ENCODE measurements around the gene PGPEP1.
"Not testable (repeated sequence)": the region's sequence is repeated elsewhere in the genome, so short reads cannot be mapped to it uniquely, and the experiment has no call there.

PGPEP1 gene

GRCh38 chr19:18332917-18333530 lies 7.4 kb upstream of the PGPEP1 start:
- no peak for DNase-seq

DNA sequence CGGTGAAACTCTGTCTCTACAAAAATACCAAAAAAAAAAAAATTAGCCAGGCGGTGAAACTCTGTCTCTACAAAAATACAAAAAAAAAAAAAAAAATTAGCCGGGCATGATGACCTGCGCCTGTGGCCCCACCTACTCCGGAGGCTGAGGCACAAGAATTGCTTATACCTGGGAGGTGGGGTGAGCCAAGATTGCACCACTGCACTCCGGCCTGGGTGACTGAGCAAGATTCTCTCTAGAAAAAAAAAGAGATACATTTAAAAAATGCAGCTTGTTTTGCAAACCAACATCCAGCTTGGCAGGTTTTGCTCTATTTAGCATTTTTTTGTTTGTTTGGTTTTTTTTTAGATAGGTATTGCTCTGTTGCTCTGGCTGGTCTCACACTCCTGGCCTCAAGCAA lies 6.7 kb upstream of the PGPEP1 start:
- DNase-seq: no peak

DNA sequence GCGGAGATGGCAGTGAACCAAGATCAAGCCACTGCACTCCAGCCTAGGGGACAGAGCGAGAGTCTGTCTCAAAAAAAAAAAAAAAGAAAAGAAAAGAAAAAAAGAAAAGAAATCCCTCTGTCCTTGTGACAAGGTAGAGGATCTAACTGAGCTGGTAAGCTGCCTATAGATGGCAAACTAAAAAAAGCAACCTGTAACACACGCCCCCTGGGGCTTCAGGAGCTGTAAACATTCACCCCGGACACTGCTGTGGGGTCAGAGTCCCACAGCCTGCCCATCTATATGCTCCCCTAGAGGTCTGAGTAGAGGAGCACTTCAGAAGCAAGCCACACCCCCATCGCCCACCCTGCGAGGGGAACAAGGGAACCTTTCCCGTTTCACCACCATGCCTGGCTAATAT lies 4.3 kb upstream of the PGPEP1 start:
- DNase-seq: no peak

DNA sequence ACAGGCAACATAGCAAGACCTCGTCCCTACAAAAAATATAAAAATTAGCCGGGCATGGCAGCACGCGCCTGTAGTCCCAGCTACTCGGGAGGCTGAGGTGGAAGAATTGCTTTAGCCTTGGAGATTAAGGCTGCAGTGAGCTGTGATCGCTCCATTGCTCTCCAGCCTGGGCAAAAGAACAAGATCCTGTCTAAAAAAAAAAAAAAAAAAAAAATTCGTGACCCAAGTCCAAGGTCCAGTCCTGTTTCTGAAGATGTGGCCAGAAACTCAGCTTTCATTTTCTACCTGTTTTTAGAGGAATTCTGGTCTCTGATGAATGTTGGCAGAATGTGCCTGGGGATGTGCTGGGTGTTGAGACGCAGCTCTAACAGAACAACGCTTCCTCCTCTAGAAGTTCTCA lies 1.9 kb upstream of the PGPEP1 start:
- DNase-seq: no peak

DNA sequence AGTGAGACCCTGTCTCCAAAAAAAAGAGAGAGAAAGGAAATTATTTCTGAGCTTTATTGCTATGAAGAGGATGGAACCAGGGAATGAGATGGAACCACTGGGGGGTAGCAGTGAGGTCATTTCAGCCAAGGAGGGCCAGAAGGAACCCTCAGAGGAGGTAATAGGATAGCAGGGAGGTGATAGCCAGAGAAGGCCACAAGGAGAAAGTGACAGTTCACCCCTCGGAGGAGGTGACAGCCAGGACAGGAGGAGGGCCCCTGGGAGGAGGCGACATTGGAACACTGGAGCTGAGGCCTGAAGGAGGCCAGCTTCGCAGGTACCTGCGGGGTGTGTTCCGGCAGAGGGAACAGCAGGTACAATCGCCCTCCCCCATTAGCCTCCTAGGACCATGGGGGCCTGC lies 675 bp upstream of the PGPEP1 start:
- peak; percentile 12 for DNase-seq

DNA sequence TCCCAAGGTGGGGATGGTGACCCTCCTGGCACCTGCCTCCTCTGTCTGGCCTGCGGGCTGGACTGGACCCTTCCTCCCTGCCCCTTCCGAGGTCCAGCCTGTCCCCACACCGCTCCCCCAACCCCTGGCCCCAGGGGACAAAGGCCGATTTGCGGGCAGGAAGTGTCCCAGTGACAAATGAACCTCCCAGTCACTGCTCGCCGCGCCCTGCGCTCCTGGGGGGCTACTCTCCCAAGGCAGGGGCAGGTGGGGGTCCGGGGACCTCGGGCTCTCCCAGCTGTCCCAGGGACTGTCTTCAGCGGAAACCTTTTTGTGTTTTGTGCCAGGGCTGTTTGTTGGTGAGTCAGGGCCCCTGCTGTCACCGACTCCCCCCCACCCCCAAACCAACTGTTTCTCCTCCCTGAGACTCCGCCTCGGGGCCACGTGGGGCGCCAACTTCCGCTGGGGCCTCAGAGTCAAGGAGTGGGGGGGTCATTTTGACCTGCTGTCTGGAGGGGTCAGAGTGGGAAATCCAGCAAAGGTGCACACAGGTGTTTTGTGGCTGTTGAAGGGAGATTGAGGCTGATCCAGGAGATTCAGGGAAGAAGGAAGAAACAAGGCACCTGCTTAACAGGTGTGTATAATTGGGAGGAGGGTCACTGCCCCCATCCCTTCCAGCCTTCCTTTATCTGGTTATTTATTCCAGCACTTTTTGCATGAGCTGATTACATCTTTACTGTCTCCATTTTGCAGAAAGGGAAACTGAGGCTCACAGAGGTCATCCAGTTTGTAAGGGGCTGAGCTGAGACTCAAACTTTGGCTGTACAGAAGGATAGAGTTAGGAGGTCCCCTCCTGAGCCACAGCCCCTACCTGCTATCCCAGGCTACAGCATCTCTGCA lies 831 bp downstream of the PGPEP1 start:
- DNase-seq: no peak

DNA sequence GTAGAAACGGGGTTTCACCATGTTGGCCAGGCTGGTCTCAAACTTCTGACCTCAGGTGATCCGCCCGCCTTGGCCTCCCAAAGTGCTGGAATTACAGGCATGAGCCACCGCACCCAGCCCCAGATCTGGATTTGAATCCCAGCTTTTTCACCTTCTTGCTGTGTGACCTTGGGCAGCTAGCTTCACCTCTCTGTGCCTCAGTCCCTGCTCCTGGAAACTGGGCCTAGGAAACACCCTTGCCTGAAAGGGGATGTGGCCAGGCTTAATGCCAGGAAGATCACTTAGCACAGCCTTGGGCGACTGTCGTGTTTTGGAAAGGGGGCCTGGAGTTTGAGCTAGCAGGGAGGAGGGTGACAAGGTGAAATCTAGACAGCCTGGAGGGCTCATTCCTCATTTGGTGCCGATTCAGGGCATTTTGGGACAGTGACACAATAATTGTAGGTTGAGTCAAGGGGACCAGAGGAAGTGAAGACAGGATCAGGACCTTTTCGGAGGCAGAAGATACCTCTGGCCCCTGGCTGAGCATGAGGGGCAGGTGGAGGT lies 1.8 kb downstream of the PGPEP1 start:
- no peak for DNase-seq

DNA sequence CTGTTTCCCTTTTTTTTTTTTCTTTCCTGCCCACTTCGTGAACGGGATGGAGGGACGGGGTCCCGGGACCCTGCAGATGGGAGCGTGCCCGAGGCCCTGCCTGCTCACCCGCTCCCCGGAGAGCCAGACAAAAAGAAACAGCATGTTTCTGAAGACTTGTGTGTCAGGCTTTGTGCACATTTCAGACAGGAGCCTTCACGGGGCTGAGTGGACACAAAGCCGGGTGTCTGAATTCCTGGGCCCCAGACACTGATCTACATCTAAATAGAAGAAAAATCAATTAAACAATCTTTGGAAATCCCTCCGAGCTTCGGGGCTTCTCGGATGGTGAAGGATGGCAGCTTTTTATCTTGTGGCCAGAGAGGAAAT lies 4.2 kb downstream of the PGPEP1 start:
- DNase-seq: no peak

DNA sequence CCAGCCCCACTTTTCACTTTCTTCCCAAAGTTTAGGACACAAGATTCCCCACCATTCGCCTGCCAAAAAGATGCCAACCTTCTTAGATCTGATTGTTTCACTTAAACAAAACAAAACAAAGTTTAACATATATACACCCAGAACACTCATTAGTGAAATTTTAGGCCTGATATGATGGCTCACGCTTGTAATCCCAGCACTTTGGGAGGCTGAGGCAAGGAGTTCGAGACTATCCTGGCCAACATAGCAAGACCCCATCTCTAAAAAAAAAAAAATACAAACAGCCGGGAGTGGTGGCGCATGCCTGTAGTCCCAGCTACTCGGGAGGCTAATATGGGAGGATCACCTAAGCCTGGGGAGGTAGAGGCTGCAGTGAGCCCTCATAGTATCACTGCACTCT lies 4.9 kb downstream of the PGPEP1 start:
- DNase-seq: no peak

DNA sequence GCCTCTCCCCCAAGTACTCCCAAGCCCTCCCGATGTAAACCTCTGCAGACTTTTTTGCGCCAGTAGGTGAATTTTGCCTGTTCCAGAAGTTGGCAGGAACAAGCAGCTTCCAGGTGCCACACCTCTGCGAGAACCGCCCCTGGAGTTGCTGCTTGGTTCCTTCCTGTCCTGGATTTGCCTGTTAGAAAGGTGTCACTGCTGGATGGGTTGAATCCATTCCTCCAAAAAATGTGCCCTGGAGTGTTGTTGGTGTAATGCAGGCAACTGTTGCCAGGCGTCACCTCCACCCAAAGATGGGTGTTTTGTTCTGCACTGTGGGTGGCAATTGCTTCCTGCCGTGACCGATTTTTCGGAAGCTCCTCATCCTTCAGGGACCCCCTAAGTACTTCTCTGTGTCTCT lies 5.7 kb downstream of the PGPEP1 start:
- no peak for DNase-seq

DNA sequence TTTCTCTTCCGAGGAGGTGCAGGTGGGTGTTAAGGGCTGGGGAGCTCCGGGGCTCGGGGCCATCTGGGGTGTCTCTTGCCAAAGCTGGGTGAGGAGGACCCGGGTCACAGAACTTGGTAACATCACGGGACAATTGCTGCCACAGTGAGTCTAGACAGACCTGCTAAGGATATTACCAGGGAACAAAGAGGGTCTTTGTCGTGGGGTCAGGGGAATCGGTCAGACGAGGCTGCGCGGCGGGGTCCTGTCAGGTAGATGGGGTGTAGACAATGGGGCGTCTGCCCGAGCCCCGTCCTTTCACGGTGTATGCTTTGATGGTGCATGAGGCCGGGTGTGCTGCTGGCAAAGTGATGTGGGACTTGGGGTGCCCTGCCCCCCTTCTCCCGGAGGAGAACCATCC lies 7.8 kb downstream of the PGPEP1 start:
- no peak for DNase-seq

DNA sequence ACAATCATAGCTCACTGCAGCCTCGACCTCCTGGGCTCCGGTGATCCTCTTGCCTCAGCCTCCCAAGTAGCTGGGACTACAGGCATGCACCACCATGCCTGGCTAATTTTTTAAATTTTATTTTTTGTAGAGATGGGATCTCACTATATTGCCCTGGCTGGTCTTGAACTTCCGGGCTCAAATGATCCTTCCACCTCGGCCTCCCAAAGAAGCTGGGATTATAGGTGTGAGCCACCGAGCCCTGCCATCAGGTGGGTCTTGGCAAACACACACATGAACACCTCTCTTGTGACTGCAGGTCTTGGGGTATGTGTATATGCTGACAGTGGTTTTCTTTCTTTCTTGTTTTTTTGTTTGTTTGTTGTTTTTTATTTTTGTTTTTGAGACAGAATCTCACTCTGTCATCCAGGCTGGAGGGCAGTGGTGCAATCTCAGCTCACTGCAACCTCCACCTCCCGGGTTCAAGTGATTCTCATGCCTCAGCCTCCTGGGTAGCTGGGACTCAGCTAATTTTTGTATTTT lies 8.5 kb downstream of the PGPEP1 start:
- not testable (repeated sequence) for DNase-seq

GRCh38 chr19:18349524-18350128 lies 9.2 kb downstream of the PGPEP1 start:
- peak; percentile 13 for DNase-seq

DNA sequence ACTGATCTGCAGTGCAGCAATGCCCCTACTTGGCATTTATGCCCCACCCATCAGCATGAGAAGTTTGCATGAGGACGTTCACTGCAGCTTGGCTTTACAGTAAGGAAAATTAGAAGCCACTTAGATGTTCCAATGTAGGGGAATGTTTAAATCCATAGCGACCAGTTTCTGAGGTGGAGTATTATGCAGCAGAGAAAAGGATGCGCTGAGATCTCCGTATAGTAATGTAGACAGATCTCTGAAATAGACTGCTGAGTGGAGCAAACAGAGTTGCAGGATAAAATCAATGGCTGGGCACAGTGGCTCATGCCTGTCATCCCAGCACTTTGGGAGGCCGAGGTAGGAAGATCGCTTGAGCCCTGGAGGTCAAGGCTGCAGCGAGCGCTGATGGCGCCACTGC lies 10.1 kb downstream of the PGPEP1 start:
- DNase-seq: no peak

DNA sequence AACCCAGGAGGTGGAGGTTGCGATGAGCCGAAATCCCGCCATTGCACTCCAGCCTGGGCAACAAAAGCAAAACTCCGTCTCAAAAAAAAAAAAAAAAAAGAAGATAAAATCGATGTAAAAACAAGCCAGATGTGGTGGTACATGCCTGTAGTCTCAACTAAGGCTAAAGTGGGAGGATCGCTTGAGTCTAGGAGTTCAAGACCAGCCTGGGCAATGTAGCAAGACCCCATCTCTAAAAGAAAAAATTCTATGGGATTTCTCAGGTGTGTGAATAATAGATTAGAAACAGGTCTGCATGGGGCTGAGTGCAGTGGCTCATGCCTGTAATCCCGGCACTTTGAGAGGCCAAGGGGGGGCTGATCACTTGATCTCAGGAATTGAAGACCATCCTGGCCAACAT lies 11.1 kb downstream of the PGPEP1 start:
- DNase-seq: no peak

GRCh38 chr19:18353378-18354005 lies 13.1 kb downstream of the PGPEP1 start:
- no peak for DNase-seq

DNA sequence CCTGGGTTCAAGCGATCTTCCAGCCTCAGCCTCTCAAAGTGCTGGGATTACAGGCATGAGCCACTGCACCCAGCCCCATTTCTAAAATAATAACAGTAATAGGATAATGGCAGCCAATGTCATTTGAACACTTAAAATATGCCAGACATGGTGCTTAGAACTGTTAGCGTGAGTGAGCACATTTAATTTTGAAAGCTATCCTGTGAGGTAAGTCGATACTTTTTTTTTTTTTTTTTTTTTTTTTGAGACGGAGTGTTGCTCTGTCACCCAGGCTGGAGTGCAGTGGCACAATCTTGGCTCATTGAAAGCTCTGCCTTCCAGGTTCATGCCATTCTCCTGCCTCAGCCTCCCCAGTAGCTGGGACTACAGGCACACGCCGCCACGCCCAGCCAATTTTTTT lies 14.3 kb downstream of the PGPEP1 start:
- not testable (repeated sequence) for DNase-seq

GRCh38 chr19:18357041-18357440 lies 16.6 kb downstream of the PGPEP1 start:
- no peak for DNase-seq

- DNase-seq: no peak
Measured at GRCh38 chr19:18361646-18362045, 21.2 kb downstream of the PGPEP1 start.

DNA sequence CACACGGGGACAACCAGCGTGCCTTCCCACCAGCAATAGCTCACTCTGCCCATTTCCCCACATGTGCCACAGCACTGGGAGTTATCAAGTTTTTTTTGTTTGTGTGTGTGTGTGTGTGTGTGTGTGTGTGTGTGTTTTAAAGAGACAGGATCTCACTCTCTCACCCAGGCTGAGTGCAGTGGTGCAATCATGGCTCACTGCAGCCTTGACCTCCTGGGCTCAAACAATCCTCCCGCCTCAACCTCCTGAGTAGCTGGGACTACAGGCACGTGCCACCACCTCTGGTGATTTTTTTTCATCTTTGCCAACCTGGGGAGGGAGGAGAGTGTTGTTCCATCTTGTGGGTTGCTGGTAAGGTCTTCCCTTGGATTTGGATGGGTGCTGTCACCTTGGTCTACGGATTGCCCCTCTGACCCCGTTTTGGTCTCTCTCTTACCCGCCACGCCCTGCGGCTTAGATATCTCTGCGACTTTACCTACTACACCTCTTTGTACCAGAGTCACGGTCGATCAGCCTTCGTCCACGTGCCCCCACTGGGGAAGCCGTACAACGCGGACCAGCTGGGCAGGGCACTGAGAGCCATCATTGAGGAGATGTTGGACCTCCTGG lies 22.6 kb downstream of the PGPEP1 start:
- no peak for DNase-seq

- no peak for DNase-seq
Measured at GRCh38 chr19:18363787-18364186, 23.4 kb downstream of the PGPEP1 start.

GRCh38 chr19:18364277-18364825 lies 24.0 kb downstream of the PGPEP1 start:
- not testable (repeated sequence) for DNase-seq
